OCI-LY7 (cell line): ENCODE measurements around the gene FMNL3. TPM values are rescaled to one million over a fixed set of nuclear protein-coding genes. Genes with fewer than 3 reads are reported as not detected.

Source experiments
- BruUV-seq: library from RNA; stranded (reverse); fragments of 400-500 nt; replicated peaks from 2 replicates; lab custom pipeline; 2021; lab: Mats Ljungman, UMichigan
- CTCF ChIA-PET: fragments of 300-600 bp; sonication (Branson Sonifier 250); formaldehyde crosslinking; loops from one replicate; lab custom pipeline; 2022; ENCODE audit warnings: antibody characterized with exemption; ENCODE audit not compliant: unreplicated experiment; lab: Charles Lee
- POLR2A ChIA-PET: fragments of 300-600 bp; sonication (Branson Sonifier 250); formaldehyde crosslinking; loops from one replicate; lab custom pipeline; 2022; ENCODE audit warnings: antibody characterized with exemption; lab: Charles Lee
- DNase-seq: peaks from one replicate; pipeline ENCODE4 v3.0.0-alpha.2; 2015; ENCODE audit warnings: low spot score
- H2AFZ ChIP-seq: fragments of 200-600 bp; sonication (generic), shearing (Covaris generic); 2 replicates; pipeline ENCODE4 v1.6.1; 2014; ENCODE audit warnings: mild to moderate bottlenecking, antibody characterized with exemption, low read length, moderate library complexity
- H3K27ac ChIP-seq: fragments of 200-600 bp; sonication (generic); 2 replicates; pipeline ENCODE4 v1.5.1; 2014; ENCODE audit warnings: mixed run types, low read depth, mild to moderate bottlenecking, moderate library complexity, low read length, inconsistent platforms; ENCODE audit not compliant: poor library complexity, severe bottlenecking
- H3K36me3 ChIP-seq: fragments of 200-600 bp; sonication (generic); 2 replicates; pipeline ENCODE4 v1.6.1; 2014; ENCODE audit warnings: mild to moderate bottlenecking, antibody characterized with exemption, low read length, moderate library complexity, mixed read lengths; ENCODE audit not compliant: insufficient read depth
- H3K4me1 ChIP-seq: fragments of 200-600 bp; sonication (generic); 2 replicates; pipeline ENCODE4 v1.5.1; 2014; ENCODE audit warnings: mild to moderate bottlenecking, low read length; ENCODE audit not compliant: insufficient read depth, poor library complexity, severe bottlenecking
- H3K4me2 ChIP-seq: fragments of 200-600 bp; sonication (generic); 2 replicates; pipeline ENCODE4 v1.6.1; 2014; ENCODE audit warnings: mild to moderate bottlenecking, low read length
- H3K4me3 ChIP-seq: fragments of 200-600 bp; sonication (generic); 2 replicates; pipeline ENCODE4 v1.5.1; 2014; ENCODE audit warnings: mild to moderate bottlenecking, low read depth, low read length; ENCODE audit not compliant: poor library complexity, severe bottlenecking
- H3K79me2 ChIP-seq: fragments of 200-600 bp; sonication (generic); 2 replicates; pipeline ENCODE4 v1.6.1; 2016; ENCODE audit warnings: low read depth, mild to moderate bottlenecking, low read length, moderate library complexity, mixed read lengths; ENCODE audit not compliant: insufficient read depth
- H3K9me2 ChIP-seq: fragments of 200-600 bp; sonication (generic); 2 replicates; pipeline ENCODE4 v1.6.1; 2016; ENCODE audit warnings: mild to moderate bottlenecking, low read length, mixed read lengths; ENCODE audit not compliant: insufficient read depth
- H3K9me3 ChIP-seq: fragments of 200-600 bp; sonication (generic); 2 replicates; pipeline ENCODE4 v1.6.1; 2014; ENCODE audit warnings: mild to moderate bottlenecking, mixed run types, low read length, mixed read lengths
- H4K20me1 ChIP-seq: fragments of 200-600 bp; sonication (generic); 2 replicates; pipeline ENCODE4 v1.6.1; 2014; ENCODE audit warnings: mild to moderate bottlenecking, antibody characterized with exemption, low read length, moderate library complexity, mixed read lengths; ENCODE audit not compliant: insufficient read depth
- EZH2phosphoT487 ChIP-seq: fragments of 200-600 bp; sonication (generic); IDR thresholded peaks from 2 replicates; pipeline ENCODE4 v1.6.1; 2018; ENCODE audit warnings: low read depth, borderline replicate concordance, mild to moderate bottlenecking, mixed run types, antibody characterized with exemption, low read length, moderate library complexity, mixed read lengths
- intact Hi-C: fragments of 100-400 bp; cut with micrococcal nuclease; formaldehyde crosslinking; loops from one replicate; pipeline ENCODE4 v1.10.0; 2022; ENCODE audit not compliant: unreplicated experiment
- total RNA-seq, 2 experiments: library from RNA; depleted of rRNA in 1 of 2; stranded (reverse); fragments of >200 nt in 1 of 2; shearing (Covaris generic) in 1 of 2; gene quantifications; 2 replicates each; pipeline ENCODE4 v1.2.3, GENCODE V29; 2014 to 2022
- TF ChIP-seq, protein P1 (sequence below): fragments of 200-600 bp; sonication (generic); conservative IDR thresholded peaks from 2 replicates; pipeline ENCODE4 v1.5.1; 2014; ENCODE audit warnings: mild to moderate bottlenecking, antibody characterized with exemption, low read length, moderate library complexity, mixed read lengths

The FMNL3 gene
- total RNA-seq, 2 experiments from 2014 or later: 13.8 to 28.7 TPM

- peak overlapping the region; percentile 68 for H3K4me3 ChIP-seq
- no peaks in the 10 kb centered on the region for H4K20me1 ChIP-seq
- DNase-seq: peak; percentile 79
- no peaks in the 10 kb centered on the region for H3K9me3 ChIP-seq
- POLR2A ChIA-PET: interaction anchor here (0.6 to 1.4 kb wide), 9 partner anchors 40 to 1916 kb away, joined by 3 to 6 read pairs (median 3); partner anchors contain the start of gene TMBIM6
- BruUV-seq: TSS peak; percentile 79
- peaks cover 30% of the 10 kb centered on the region for H3K4me1 ChIP-seq
- CTCF ChIA-PET: interaction anchor here (0.5 to 2.1 kb wide), 6 partner anchors 14 to 434 kb away, joined by 3 to 7 read pairs (median 4); partner anchors contain the start of gene TMBIM6
- peak overlapping the region; percentile 94 for H3K4me2 ChIP-seq
- TF ChIP-seq, protein P1, sequence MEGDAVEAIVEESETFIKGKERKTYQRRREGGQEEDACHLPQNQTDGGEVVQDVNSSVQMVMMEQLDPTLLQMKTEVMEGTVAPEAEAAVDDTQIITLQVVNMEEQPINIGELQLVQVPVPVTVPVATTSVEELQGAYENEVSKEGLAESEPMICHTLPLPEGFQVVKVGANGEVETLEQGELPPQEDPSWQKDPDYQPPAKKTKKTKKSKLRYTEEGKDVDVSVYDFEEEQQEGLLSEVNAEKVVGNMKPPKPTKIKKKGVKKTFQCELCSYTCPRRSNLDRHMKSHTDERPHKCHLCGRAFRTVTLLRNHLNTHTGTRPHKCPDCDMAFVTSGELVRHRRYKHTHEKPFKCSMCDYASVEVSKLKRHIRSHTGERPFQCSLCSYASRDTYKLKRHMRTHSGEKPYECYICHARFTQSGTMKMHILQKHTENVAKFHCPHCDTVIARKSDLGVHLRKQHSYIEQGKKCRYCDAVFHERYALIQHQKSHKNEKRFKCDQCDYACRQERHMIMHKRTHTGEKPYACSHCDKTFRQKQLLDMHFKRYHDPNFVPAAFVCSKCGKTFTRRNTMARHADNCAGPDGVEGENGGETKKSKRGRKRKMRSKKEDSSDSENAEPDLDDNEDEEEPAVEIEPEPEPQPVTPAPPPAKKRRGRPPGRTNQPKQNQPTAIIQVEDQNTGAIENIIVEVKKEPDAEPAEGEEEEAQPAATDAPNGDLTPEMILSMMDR: no peak
- TF ChIP-seq EZH2phosphoT487: no peak
- peak overlapping the region; percentile 82 for H3K27ac ChIP-seq
- H3K36me3 ChIP-seq: no peaks in the 10 kb centered on the region
- H3K9me2 ChIP-seq: no peaks in the 10 kb centered on the region
- H2AFZ ChIP-seq: peak overlapping the region; percentile 83; the same call in 1 of the 2 replicates
- H3K79me2 ChIP-seq: no peaks in the 10 kb centered on the region
- intact Hi-C loops: loop anchor here (2.0 to 5.0 kb wide), 4 partner anchors 54 to 255 kb away; partner anchors contain the start of genes BCDIN3D, MCRS1 and SPATS2
These were observed 84.6 kb downstream of the FMNL3 start for GRCh38 chr12:49622501-49623141.

DNA sequence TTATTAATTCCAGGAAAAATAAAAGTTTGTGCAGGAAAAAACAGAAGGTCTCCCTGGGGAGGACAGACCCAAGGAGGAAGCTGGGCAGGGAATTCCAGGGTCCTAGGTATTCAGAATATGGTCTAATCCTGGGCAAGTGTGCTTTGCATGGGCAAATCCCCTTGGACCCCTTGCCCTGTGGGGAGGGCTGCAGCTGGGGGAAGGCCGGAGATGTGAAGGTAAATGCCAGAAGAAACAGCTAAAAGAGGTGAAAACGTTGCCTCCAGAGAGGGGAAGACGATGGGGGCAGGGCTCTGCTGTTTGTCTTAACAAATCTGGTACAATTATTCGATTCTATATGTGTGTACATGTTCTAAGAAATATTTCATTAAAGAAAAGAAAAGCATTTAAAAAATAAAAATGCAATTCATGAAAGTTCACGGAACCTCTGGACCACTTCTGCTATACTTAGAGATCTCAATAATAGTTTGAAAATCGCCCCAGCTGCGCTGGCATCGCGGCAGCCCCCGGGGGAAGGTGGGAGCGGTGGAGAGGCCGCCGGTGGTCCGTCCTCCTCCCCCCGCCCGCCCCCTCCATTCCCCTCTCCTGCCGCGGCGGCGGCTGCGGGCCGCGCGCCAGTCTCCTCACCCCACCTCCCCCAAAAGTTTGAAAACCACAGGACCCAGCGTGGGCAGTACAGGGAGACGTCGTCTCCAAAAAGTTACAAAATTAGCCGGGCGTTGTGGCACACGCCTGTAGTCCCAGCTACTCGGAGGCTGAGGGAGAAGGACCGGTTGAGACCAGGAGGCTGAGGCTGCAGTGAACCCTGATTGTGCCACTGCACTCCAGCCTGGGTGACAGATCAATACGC is 85.3 kb downstream of the FMNL3 start:
- ChIA-PET CTCF (interaction anchor here (1.1 kb wide), 1 partner anchor 120 kb away, joined by 3 read pairs; the partner anchor contains the start of gene TMBIM6), POLR2A (interaction anchor here (0.6 to 1.4 kb wide), 5 partner anchors 68 to 119 kb away, joined by 3 to 4 read pairs (median 3); partner anchors contain the start of gene TMBIM6)
- BruUV-seq: no TSS peak
- intact Hi-C loops: loop anchor here (2.0 to 5.0 kb wide), 4 partner anchors 53 to 255 kb away; partner anchors contain the start of genes BCDIN3D, MCRS1 and SPATS2
- TF ChIP-seq EZH2phosphoT487: no peak
- TF ChIP-seq, protein P1: no peak
- DNase-seq: peak; percentile 31
- Histone ChIP-seq H3K27ac (peak overlapping the region; percentile 82), H2AFZ (peak overlapping the region; percentile 83), H3K9me2 (no peaks in the 10 kb centered on the region), H3K4me2 (peak overlapping the region; percentile 94), H3K4me1 (peaks cover 30% of the 10 kb centered on the region), H3K9me3 (no peaks in the 10 kb centered on the region), H3K4me3 (peak overlapping the region; percentile 68), H3K79me2 (no peaks in the 10 kb centered on the region), H3K36me3 (no peaks in the 10 kb centered on the region), H4K20me1 (no peaks in the 10 kb centered on the region)
